GM18519 (cell line): ENCODE measurements around the gene NDUFAF2.
"Not testable (repeated sequence)": the region's sequence is repeated elsewhere in the genome, so short reads cannot be mapped to it uniquely, and the experiment has no call there.

Source experiments
- ATAC-seq: cut with Tn5 transposase; IDR thresholded peaks from one replicate; pipeline ENCODE4 v1.9.1; 2021; ENCODE audit warnings: mild to moderate bottlenecking, moderate library complexity; ENCODE audit not compliant: unreplicated experiment, low FRiP score

Gene NDUFAF2

GRCh38 chr5:61162832-61163567 lies 218.0 kb downstream of the NDUFAF2 start:
- no peak for ATAC-seq

GRCh38 chr5:61163905-61164304 lies 218.9 kb downstream of the NDUFAF2 start:
- ATAC-seq, result no peak

- ATAC-seq, result no peak
These were observed 222.4 kb downstream of the NDUFAF2 start for GRCh38 chr5:61167382-61167781.

GRCh38 chr5:61168951-61169350 lies 223.9 kb downstream of the NDUFAF2 start:
- no peak for ATAC-seq

- no peak for ATAC-seq
These were observed 226.5 kb downstream of the NDUFAF2 start for GRCh38 chr5:61171479-61171878.

- no peak for ATAC-seq
These were observed 231.6 kb downstream of the NDUFAF2 start for GRCh38 chr5:61176631-61177030.

GRCh38 chr5:61177070-61177469 lies 232.1 kb downstream of the NDUFAF2 start:
- ATAC-seq, result no peak

GRCh38 chr5:61177716-61178115 lies 232.7 kb downstream of the NDUFAF2 start:
- ATAC-seq, result peak; percentile 72

- no peak for ATAC-seq
These were observed 233.7 kb downstream of the NDUFAF2 start for GRCh38 chr5:61178702-61179101.

GRCh38 chr5:61180886-61181285 lies 235.9 kb downstream of the NDUFAF2 start:
- ATAC-seq, result no peak

- ATAC-seq, result no peak
These were observed 237.4 kb downstream of the NDUFAF2 start for GRCh38 chr5:61182449-61182848.

- no peak for ATAC-seq
These were observed 238.5 kb downstream of the NDUFAF2 start for GRCh38 chr5:61183538-61183937.

- no peak for ATAC-seq
These were observed 239.7 kb downstream of the NDUFAF2 start for GRCh38 chr5:61184708-61185107.

GRCh38 chr5:61186634-61187033 lies 241.6 kb downstream of the NDUFAF2 start:
- no peak for ATAC-seq

GRCh38 chr5:61187352-61187751 lies 242.3 kb downstream of the NDUFAF2 start:
- not testable (repeated sequence) for ATAC-seq

GRCh38 chr5:61187826-61188225 lies 242.8 kb downstream of the NDUFAF2 start:
- not testable (repeated sequence) for ATAC-seq

GRCh38 chr5:61198606-61199005 lies 253.6 kb downstream of the NDUFAF2 start:
- ATAC-seq, result no peak

- ATAC-seq, result no peak
These were observed 255.7 kb downstream of the NDUFAF2 start for GRCh38 chr5:61200582-61201155.

- ATAC-seq, result no peak
These were observed 257.2 kb downstream of the NDUFAF2 start for GRCh38 chr5:61202213-61202612.
